ENCODE results near the gene HINFP. TPM values are rescaled to one million over a fixed set of nuclear protein-coding genes. Genes with fewer than 3 reads are reported as not detected.

HINFP gene
- polyA plus RNA-seq, 1 donor: 40.2 TPM

Other genes with a start within 250 kb of the HINFP start
- 0.07 TPM for gene CXCR5, start 237.7 kb upstream of the HINFP start, polyA plus RNA-seq
- 28.4 TPM for gene BCL9L, start 195.7 kb upstream of the HINFP start, polyA plus RNA-seq
- gene UPK2, start 165.3 kb upstream of the HINFP start, polyA plus RNA-seq: 0.10 TPM
- 0.04 TPM for gene FOXR1, start 149.8 kb upstream of the HINFP start, polyA plus RNA-seq
- 35.0 TPM for gene CENATAC, start 123.4 kb upstream of the HINFP start, polyA plus RNA-seq
- 1,295 TPM for gene RPS25, start 103.2 kb upstream of the HINFP start, polyA plus RNA-seq
- gene TRAPPC4, start 102.8 kb upstream of the HINFP start, polyA plus RNA-seq: 87.9 TPM
- gene SLC37A4, start 90.7 kb upstream of the HINFP start, polyA plus RNA-seq: 192 TPM
- gene HYOU1, start 64.4 kb upstream of the HINFP start, polyA plus RNA-seq: 83.1 TPM
- 50.4 TPM for gene VPS11, start 53.8 kb upstream of the HINFP start, polyA plus RNA-seq
- gene HMBS, start 36.7 kb upstream of the HINFP start, polyA plus RNA-seq: 25.3 TPM
- gene DPAGT1, start 19.7 kb upstream of the HINFP start, polyA plus RNA-seq: 51.1 TPM
- 18.1 TPM for gene C2CD2L, start 14.2 kb upstream of the HINFP start, polyA plus RNA-seq
- gene ABCG4, start 27.5 kb downstream of the HINFP start, polyA plus RNA-seq: 1.2 TPM
- 10.4 TPM for gene NLRX1, start 47.1 kb downstream of the HINFP start, polyA plus RNA-seq
- 64.1 TPM for gene NHERF4, start 63.9 kb downstream of the HINFP start, polyA plus RNA-seq
- 12.7 TPM for gene CBL, start 84.8 kb downstream of the HINFP start, polyA plus RNA-seq
- 50.4 TPM for gene MCAM, start 195.6 kb downstream of the HINFP start, polyA plus RNA-seq
- gene RNF26, start 212.9 kb downstream of the HINFP start, polyA plus RNA-seq: 25.2 TPM
- 19.5 TPM for gene C1QTNF5, start 219.3 kb downstream of the HINFP start, polyA plus RNA-seq
- gene MFRP, start 225.1 kb downstream of the HINFP start, polyA plus RNA-seq: 0.01 TPM

Measured in large intestine (tissue), 1 donor.